Mesenteric fat pad (tissue), 1 donor: Measurements from ENCODE around the gene NTNG2. TPM values are rescaled to one million over a fixed set of nuclear protein-coding genes. Genes with fewer than 3 reads are reported as not detected.
A peak's percentile ranks its signal among the peaks of the same experiment; 100 is the strongest.

Experiments used
- DNase-seq: peaks from one replicate; pipeline ENCODE4 v3.0.0-alpha.2; 2020; ENCODE audit warnings: low spot score
- total RNA-seq: library from RNA; stranded (reverse); fragmentation: NEBNext Ultra II Directional; extraction: Animal tissue kit (Norgen Biotek cat#: 25700); gene quantifications from one replicate; pipeline ENCODE4 v1.2.1, GENCODE V29; 2021
- donor health status: DM: yes; HTN: yes; CAD: no.

Gene NTNG2
- total RNA-seq, 1 donor from 2014 or later, result 2.0 TPM

GRCh38 chr9:132234535-132234934 lies 72.7 kb downstream of the NTNG2 start:
- no peak for DNase-seq

GRCh38 chr9:132235125-132235524 lies 73.3 kb downstream of the NTNG2 start:
- DNase-seq, result no peak

- no peak for DNase-seq
These were observed 74.2 kb downstream of the NTNG2 start for GRCh38 chr9:132235894-132236661.

- DNase-seq, result no peak
These were observed 74.9 kb downstream of the NTNG2 start for GRCh38 chr9:132236662-132237311.

- DNase-seq, result no peak
These were observed 75.6 kb downstream of the NTNG2 start for GRCh38 chr9:132237481-132237880.

- no peak for DNase-seq
These were observed 76.4 kb downstream of the NTNG2 start for GRCh38 chr9:132238026-132238972.

- DNase-seq, result no peak
These were observed 77.1 kb downstream of the NTNG2 start for GRCh38 chr9:132238992-132239391.

GRCh38 chr9:132239518-132239917 lies 77.7 kb downstream of the NTNG2 start:
- no peak for DNase-seq

- DNase-seq, result no peak
These were observed 78.4 kb downstream of the NTNG2 start for GRCh38 chr9:132239999-132240840.

- DNase-seq, result peak; percentile 99
These were observed 79.1 kb downstream of the NTNG2 start for GRCh38 chr9:132240841-132241482.

- DNase-seq, result no peak
These were observed 79.6 kb downstream of the NTNG2 start for GRCh38 chr9:132241483-132241839.

GRCh38 chr9:132241840-132242620 lies 80.2 kb downstream of the NTNG2 start:
- DNase-seq, result no peak

- no peak for DNase-seq
These were observed 80.8 kb downstream of the NTNG2 start for GRCh38 chr9:132242621-132243155.

- no peak for DNase-seq
These were observed 81.6 kb downstream of the NTNG2 start for GRCh38 chr9:132243156-132244074.

- no peak for DNase-seq
These were observed 83.0 kb downstream of the NTNG2 start for GRCh38 chr9:132244582-132245455.

- no peak for DNase-seq
These were observed 83.6 kb downstream of the NTNG2 start for GRCh38 chr9:132245465-132245864.

GRCh38 chr9:132247942-132248341 lies 86.1 kb downstream of the NTNG2 start:
- DNase-seq, result no peak
